K562 (cell line): ENCODE results near the gene DUS1L. TPM values are rescaled to one million over a fixed set of nuclear protein-coding genes. Genes with fewer than 3 reads are reported as not detected.

Experiments used
- ATF1 ChIP-seq, 2 experiments: fragments of 450-650 bp in 1 of 2; IDR thresholded peaks; 2 replicates each; pipeline ENCODE4 v1.6.1; 2016; ENCODE audit warnings: missing compliant biosample characterization in 1 of 2, missing genetic modification characterization in 1 of 2
- CBFA2T3 ChIP-seq: fragments of 450-650 bp; IDR thresholded peaks from 2 replicates; pipeline ENCODE4 v1.6.1; 2017
- ELF2 ChIP-seq: fragments of 250-450 bp; sonication (Bioruptor Pico); IDR thresholded peaks from 2 replicates; pipeline ENCODE4 v1.5.0; 2021; ENCODE audit warnings: mild to moderate bottlenecking
- KLF6 ChIP-seq: fragments of 250-450 bp; sonication (Bioruptor Pico); IDR thresholded peaks from 2 replicates; pipeline ENCODE4 v1.4.0; 2020; ENCODE audit warnings: mild to moderate bottlenecking, moderate library complexity, borderline replicate concordance
- POLR2AphosphoS5 ChIP-seq: IDR thresholded peaks from 2 replicates; pipeline ENCODE4 v1.6.1; 2011; ENCODE audit warnings: mild to moderate bottlenecking, low read depth, low read length, moderate library complexity; ENCODE audit not compliant: control insufficient read depth, insufficient read depth
- POLR3G ChIP-seq: IDR thresholded peaks from 2 replicates; pipeline ENCODE4 v1.6.1; 2011; ENCODE audit not compliant: insufficient read length, insufficient replicate concordance; ENCODE audit errors: extremely low read depth
- RB1 ChIP-seq: fragments of 450-650 bp; IDR thresholded peaks from 2 replicates; pipeline ENCODE4 v1.6.1; 2017; ENCODE audit warnings: low read depth, mild to moderate bottlenecking
- SRF ChIP-seq, 2 experiments: fragments of 250-450, 450-650 bp in 1 of 2; sonication (Bioruptor Pico) in 1 of 2; sonication (generic) in 1 of 2; formaldehyde crosslinking; IDR thresholded peaks; 2 replicates each; pipeline versions ENCODE4 v1.5.0 to v1.5.1; 2020 to 2022; ENCODE audit warnings: mild to moderate bottlenecking in 1 of 2, missing genetic modification reagents in 1 of 2
- TCF3 ChIP-seq: sonication (generic); formaldehyde crosslinking; IDR thresholded peaks from 2 replicates; pipeline ENCODE4 v1.4.0; 2020; ENCODE audit warnings: mild to moderate bottlenecking, missing genetic modification reagents
- ZNF77 ChIP-seq: fragments of 250-450 bp; sonication (Bioruptor Pico); IDR thresholded peaks from 2 replicates; pipeline ENCODE4 v1.5.0; 2020
- ZZZ3 ChIP-seq: fragments of 450-650 bp; IDR thresholded peaks from 2 replicates; pipeline ENCODE4 v1.6.1; 2016; ENCODE audit warnings: antibody characterized with exemption, mild to moderate bottlenecking, moderate library complexity
- polyA plus RNA-seq, 8 experiments: library from polyadenylated mRNA; depleted of rRNA in 4 of 8; stranded (reverse) in 5 of 8; unstranded in 3 of 8; fragments of >200 nt; fragmentation: Nextera tagmentation in 2 of 8; fragmentation: Illumina TruSeq in 1 of 8; extraction: Ambion mirVana in 2 of 8; extraction: Trizol in 1 of 8; gene quantifications; 2 replicates each; pipeline versions ENCODE4 v1.2.1 to v1.2.3, GENCODE V29; 2011 to 2014; ENCODE audit warnings: inconsistent platforms in 1 of 8, missing spikeins in 1 of 8
- total RNA-seq, 7 experiments: library from RNA; depleted of rRNA in 6 of 7; stranded (reverse); fragments of >200 nt in 6 of 7; fragmentation: Illumina TruSeq in 2 of 7; extraction: Trizol in 2 of 7; gene quantifications; 2 replicates each; pipeline versions ENCODE4 v1.2.1 to v1.2.3, GENCODE V29; 2011 to 2021; ENCODE audit warnings: low replicate concordance in 1 of 7
- TF ChIP-seq, protein P1 (sequence below): IDR thresholded peaks from 2 replicates; pipeline ENCODE4 v1.6.1; 2012; ENCODE audit warnings: low read depth, low read length, improper control_type of control experiment, borderline replicate concordance
- TF ChIP-seq, protein P2 (sequence below), 2 experiments: fragments of 450-650 bp; IDR thresholded peaks; 2 replicates each; pipeline ENCODE4 v1.6.1; 2018; ENCODE audit warnings: mild to moderate bottlenecking in 2 of 2, low read depth in 1 of 2; ENCODE audit not compliant: partially characterized antibody in 2 of 2
- TF ChIP-seq, protein P3 (sequence below): sonication (generic); formaldehyde crosslinking; IDR thresholded peaks from 2 replicates; pipeline ENCODE4 v1.8.0; 2022; ENCODE audit warnings: mild to moderate bottlenecking, missing genetic modification reagents
- TF ChIP-seq, protein P4 (sequence below): fragments of 450-650 bp; formaldehyde crosslinking; IDR thresholded peaks from 2 replicates; pipeline ENCODE4 v1.4.0; 2022; ENCODE audit warnings: missing genetic modification characterization

The DUS1L gene
- total and polyA plus RNA-seq, 9 of the 15 experiments (the other 6 are each of a cell fraction or from before 2014, with no cell fraction given) = 7.8 to 210 (median 83.9) TPM

DNA sequence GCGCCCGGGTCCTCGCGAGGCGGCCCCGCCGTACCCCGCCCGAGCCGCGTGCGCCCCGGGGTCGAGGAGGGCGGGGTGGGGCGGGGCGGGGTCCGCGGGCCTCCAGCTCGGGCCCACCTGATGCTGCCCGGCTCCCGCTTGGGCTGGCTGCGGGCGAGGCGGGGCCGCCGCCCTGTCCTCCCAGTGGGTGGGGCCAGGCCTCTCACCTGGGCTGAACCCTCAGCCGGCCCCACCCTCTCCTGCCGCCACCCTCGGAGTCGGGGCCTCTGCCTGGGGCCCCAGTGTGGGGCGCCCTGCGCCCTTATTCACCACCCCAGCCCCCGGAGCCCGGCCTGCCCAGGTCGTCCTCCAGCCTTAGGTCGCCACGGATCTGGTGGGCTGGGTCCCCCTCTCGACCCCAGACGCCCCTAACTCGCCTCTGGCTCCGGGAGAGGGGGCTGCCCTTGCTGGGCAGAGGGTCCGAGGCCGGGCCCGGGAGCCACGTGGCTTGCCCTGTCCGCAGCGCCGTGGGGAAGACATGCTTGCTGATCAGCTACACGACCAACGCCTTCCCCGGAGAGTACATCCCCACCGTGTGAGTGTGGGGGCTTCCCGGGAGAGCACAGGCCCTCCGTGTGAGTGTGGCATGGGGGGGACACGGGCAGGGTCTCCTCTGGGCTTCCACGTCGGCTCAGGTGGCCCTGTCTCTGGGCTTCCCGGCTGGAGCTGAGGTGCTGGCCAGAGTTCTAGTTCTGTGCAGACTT is 33.5 kb downstream of the DUS1L start (continued):
- TF ChIP-seq, protein P1, sequence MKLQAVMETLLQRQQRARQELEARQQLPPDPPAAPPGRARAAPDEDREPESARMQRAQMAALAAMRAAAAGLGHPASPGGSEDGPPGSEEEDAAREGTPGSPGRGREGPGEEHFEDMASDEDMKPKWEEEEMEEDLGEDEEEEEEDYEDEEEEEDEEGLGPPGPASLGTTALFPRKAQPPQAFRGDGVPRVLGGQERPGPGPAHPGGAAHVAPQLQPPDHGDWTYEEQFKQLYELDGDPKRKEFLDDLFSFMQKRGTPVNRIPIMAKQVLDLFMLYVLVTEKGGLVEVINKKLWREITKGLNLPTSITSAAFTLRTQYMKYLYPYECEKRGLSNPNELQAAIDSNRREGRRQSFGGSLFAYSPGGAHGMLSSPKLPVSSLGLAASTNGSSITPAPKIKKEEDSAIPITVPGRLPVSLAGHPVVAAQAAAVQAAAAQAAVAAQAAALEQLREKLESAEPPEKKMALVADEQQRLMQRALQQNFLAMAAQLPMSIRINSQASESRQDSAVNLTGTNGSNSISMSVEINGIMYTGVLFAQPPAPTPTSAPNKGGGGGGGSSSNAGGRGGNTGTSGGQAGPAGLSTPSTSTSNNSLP = no peak
- peak; percentile 26; the same call in 1 of the 2 replicates for TF ChIP-seq POLR2AphosphoS5
- TF ChIP-seq, protein P2, sequence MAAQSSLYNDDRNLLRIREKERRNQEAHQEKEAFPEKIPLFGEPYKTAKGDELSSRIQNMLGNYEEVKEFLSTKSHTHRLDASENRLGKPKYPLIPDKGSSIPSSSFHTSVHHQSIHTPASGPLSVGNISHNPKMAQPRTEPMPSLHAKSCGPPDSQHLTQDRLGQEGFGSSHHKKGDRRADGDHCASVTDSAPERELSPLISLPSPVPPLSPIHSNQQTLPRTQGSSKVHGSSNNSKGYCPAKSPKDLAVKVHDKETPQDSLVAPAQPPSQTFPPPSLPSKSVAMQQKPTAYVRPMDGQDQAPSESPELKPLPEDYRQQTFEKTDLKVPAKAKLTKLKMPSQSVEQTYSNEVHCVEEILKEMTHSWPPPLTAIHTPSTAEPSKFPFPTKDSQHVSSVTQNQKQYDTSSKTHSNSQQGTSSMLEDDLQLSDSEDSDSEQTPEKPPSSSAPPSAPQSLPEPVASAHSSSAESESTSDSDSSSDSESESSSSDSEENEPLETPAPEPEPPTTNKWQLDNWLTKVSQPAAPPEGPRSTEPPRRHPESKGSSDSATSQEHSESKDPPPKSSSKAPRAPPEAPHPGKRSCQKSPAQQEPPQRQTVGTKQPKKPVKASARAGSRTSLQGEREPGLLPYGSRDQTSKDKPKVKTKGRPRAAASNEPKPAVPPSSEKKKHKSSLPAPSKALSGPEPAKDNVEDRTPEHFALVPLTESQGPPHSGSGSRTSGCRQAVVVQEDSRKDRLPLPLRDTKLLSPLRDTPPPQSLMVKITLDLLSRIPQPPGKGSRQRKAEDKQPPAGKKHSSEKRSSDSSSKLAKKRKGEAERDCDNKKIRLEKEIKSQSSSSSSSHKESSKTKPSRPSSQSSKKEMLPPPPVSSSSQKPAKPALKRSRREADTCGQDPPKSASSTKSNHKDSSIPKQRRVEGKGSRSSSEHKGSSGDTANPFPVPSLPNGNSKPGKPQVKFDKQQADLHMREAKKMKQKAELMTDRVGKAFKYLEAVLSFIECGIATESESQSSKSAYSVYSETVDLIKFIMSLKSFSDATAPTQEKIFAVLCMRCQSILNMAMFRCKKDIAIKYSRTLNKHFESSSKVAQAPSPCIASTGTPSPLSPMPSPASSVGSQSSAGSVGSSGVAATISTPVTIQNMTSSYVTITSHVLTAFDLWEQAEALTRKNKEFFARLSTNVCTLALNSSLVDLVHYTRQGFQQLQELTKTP (IDR thresholded peaks at IDR 0.05; ENCODE audit: low read depth in 1 of 2, partially characterized antibody in 2 of 2) = no peak
- TF ChIP-seq ZZZ3 = no peak
- TF ChIP-seq ATF1 (CRISPR knock-in tag; IDR thresholded peaks at IDR 0.05) = no peak
- peak; percentile 12; the same call in 1 of the 2 replicates for TF ChIP-seq ATF1 (tag; IDR thresholded peaks at IDR 0.05)
- peak; percentile 63 for TF ChIP-seq RB1
- TF ChIP-seq SRF (CRISPR knock-in tag; IDR thresholded peaks at IDR 0.05) = peak in 1 of 2 experiments; percentile 34; a peak in 1 of 4 replicates
- no peak for TF ChIP-seq ZNF77 (CRISPR knock-in tag)
- 0 out of 2 replicates have a peak, but pooled peaks have one; percentile 9 for TF ChIP-seq TCF3 (CRISPR knock-in tag)
- no peak for TF ChIP-seq CBFA2T3
- no peak for TF ChIP-seq ELF2 (CRISPR knock-in tag)
- TF ChIP-seq POLR3G = no peak
- TF ChIP-seq KLF6 (CRISPR knock-in tag) = no peak
- TF ChIP-seq, protein P3, sequence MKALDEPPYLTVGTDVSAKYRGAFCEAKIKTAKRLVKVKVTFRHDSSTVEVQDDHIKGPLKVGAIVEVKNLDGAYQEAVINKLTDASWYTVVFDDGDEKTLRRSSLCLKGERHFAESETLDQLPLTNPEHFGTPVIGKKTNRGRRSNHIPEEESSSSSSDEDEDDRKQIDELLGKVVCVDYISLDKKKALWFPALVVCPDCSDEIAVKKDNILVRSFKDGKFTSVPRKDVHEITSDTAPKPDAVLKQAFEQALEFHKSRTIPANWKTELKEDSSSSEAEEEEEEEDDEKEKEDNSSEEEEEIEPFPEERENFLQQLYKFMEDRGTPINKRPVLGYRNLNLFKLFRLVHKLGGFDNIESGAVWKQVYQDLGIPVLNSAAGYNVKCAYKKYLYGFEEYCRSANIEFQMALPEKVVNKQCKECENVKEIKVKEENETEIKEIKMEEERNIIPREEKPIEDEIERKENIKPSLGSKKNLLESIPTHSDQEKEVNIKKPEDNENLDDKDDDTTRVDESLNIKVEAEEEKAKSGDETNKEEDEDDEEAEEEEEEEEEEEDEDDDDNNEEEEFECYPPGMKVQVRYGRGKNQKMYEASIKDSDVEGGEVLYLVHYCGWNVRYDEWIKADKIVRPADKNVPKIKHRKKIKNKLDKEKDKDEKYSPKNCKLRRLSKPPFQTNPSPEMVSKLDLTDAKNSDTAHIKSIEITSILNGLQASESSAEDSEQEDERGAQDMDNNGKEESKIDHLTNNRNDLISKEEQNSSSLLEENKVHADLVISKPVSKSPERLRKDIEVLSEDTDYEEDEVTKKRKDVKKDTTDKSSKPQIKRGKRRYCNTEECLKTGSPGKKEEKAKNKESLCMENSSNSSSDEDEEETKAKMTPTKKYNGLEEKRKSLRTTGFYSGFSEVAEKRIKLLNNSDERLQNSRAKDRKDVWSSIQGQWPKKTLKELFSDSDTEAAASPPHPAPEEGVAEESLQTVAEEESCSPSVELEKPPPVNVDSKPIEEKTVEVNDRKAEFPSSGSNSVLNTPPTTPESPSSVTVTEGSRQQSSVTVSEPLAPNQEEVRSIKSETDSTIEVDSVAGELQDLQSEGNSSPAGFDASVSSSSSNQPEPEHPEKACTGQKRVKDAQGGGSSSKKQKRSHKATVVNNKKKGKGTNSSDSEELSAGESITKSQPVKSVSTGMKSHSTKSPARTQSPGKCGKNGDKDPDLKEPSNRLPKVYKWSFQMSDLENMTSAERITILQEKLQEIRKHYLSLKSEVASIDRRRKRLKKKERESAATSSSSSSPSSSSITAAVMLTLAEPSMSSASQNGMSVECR = no peak
- TF ChIP-seq, protein P4, sequence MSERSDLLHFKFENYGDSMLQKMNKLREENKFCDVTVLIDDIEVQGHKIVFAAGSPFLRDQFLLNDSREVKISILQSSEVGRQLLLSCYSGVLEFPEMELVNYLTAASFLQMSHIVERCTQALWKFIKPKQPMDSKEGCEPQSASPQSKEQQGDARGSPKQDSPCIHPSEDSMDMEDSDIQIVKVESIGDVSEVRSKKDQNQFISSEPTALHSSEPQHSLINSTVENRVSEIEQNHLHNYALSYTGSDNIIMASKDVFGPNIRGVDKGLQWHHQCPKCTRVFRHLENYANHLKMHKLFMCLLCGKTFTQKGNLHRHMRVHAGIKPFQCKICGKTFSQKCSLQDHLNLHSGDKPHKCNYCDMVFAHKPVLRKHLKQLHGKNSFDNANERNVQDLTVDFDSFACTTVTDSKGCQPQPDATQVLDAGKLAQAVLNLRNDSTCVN = no peak
